Measurements from ENCODE around the gene ZNF181. TPM values are rescaled to one million over a fixed set of nuclear protein-coding genes. Genes with fewer than 3 reads are reported as not detected.

Gene ZNF181
- total RNA-seq, 1 donor from 2014 or later, result 12.9 TPM

DNA sequence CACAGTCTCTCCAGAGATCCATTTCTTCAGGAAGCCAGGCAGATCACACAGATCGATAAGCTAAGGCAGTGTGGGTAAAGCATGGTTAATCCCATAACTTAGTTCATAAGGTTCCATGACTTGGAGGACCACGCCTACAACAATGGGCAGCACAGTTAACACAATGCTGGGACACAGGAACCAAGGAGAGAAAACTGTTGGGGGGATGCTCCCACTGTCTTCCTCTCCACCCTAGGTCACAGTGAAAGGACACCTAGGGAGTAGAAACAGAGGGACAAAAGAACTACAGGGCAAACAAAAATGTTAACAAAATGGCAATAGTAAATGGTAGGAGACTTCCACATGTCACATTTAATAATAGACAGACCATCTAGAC lies 20.8 kb upstream of the ZNF181 start:
- H3K36me3 Mint-ChIP-seq (ENCODE audit: low read depth, unreplicated experiment), result peaks cover 6% of the 10 kb centered on the region
- H3K4me3 Mint-ChIP-seq (ENCODE audit: unreplicated experiment), result no peak overlapping the region
- no peak for DNase-seq (ENCODE audit: low spot score)
- H3K9me3 Mint-ChIP-seq (ENCODE audit: unreplicated experiment), result peaks cover 8% of the 10 kb centered on the region
- TF ChIP-seq, protein P1, sequence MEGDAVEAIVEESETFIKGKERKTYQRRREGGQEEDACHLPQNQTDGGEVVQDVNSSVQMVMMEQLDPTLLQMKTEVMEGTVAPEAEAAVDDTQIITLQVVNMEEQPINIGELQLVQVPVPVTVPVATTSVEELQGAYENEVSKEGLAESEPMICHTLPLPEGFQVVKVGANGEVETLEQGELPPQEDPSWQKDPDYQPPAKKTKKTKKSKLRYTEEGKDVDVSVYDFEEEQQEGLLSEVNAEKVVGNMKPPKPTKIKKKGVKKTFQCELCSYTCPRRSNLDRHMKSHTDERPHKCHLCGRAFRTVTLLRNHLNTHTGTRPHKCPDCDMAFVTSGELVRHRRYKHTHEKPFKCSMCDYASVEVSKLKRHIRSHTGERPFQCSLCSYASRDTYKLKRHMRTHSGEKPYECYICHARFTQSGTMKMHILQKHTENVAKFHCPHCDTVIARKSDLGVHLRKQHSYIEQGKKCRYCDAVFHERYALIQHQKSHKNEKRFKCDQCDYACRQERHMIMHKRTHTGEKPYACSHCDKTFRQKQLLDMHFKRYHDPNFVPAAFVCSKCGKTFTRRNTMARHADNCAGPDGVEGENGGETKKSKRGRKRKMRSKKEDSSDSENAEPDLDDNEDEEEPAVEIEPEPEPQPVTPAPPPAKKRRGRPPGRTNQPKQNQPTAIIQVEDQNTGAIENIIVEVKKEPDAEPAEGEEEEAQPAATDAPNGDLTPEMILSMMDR (IDR thresholded peaks at IDR 0.05; ENCODE audit: unreplicated experiment), result no peak
- H3K4me1 Mint-ChIP-seq (ENCODE audit: unreplicated experiment), result no peaks in the 10 kb centered on the region
- H3K27ac Mint-ChIP-seq (ENCODE audit: unreplicated experiment), result no peak overlapping the region
- peaks cover 2% of the 10 kb centered on the region for H3K27me3 Mint-ChIP-seq (ENCODE audit: unreplicated experiment)

DNA sequence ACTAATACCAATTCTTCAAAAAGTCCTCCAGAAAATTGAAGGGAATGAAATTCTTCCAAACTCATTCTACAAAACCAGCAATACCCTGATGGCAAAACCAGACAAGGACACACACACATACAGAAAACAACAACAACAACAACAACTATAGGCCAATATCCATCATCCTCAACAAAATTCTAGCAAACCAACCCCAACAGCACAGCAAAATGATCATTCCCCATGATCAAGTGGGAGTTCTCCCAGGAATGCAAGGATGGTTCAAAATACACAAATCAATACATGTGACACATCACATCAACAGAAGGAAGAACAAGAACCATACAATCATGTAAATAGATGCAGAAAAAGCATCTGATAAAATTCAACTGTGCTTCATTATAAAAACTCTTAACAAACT lies 18.7 kb upstream of the ZNF181 start:
- no peaks in the 10 kb centered on the region for H3K27me3 Mint-ChIP-seq (ENCODE audit: unreplicated experiment)
- no peak overlapping the region for H3K4me3 Mint-ChIP-seq (ENCODE audit: unreplicated experiment)
- no peak for DNase-seq (ENCODE audit: low spot score)
- H3K27ac Mint-ChIP-seq (ENCODE audit: unreplicated experiment), result no peak overlapping the region
- H3K9me3 Mint-ChIP-seq (ENCODE audit: unreplicated experiment), result peaks cover 8% of the 10 kb centered on the region
- TF ChIP-seq, protein P1 (IDR thresholded peaks at IDR 0.05; ENCODE audit: unreplicated experiment), result no peak
- peaks cover 6% of the 10 kb centered on the region for H3K36me3 Mint-ChIP-seq (ENCODE audit: low read depth, unreplicated experiment)
- H3K4me1 Mint-ChIP-seq (ENCODE audit: unreplicated experiment), result no peaks in the 10 kb centered on the region

DNA sequence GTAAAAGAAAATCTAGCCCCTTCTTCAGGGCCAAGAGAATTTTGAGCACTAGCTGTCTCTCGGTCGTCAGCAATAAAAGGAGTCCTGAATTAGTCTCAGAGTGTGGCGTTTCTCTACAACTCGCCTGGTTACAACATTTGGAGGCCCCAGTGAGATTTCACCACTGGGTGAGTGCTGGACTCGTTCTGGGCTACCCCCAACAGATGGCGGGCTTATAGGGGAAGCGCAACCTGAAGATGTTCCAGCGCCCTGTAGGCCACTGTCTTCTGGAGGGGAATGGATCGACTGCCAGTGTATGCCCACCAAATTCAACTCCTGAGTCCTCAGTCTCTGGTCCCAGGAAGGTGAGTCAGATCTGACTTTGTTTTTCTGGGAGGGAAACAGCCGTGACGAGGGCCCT lies 11.7 kb upstream of the ZNF181 start:
- peaks cover under 1% of the 10 kb centered on the region for H3K4me1 Mint-ChIP-seq (ENCODE audit: unreplicated experiment)
- H3K27ac Mint-ChIP-seq (ENCODE audit: unreplicated experiment), result no peak overlapping the region
- H3K4me3 Mint-ChIP-seq (ENCODE audit: unreplicated experiment), result no peak overlapping the region
- no peaks in the 10 kb centered on the region for H3K9me3 Mint-ChIP-seq (ENCODE audit: unreplicated experiment)
- H3K27me3 Mint-ChIP-seq (ENCODE audit: unreplicated experiment), result peaks cover 4% of the 10 kb centered on the region
- DNase-seq (ENCODE audit: low spot score), result no peak
- TF ChIP-seq, protein P1 (IDR thresholded peaks at IDR 0.05; ENCODE audit: unreplicated experiment), result no peak
- H3K36me3 Mint-ChIP-seq (ENCODE audit: low read depth, unreplicated experiment), result no peaks in the 10 kb centered on the region

DNA sequence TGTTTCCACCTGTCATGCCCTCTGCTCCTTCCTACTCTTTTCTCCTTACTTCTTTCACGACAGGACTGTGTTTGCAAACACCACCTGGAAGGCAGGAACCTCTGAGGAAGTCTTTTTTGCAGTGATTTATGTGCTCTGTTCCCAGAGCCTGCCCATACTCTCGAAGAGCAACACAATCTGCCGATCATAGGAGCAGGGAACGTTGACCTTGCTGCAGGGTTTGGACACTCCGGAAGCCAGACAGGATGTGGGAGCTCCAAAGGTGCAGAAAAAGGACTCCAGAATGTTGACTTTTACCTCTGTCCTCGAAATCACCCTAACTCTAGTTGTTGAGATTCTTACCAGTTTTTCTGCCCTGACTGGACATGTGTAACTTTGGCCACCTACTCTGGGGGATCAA lies 8.6 kb upstream of the ZNF181 start:
- H3K9me3 Mint-ChIP-seq (ENCODE audit: unreplicated experiment), result no peaks in the 10 kb centered on the region
- no peaks in the 10 kb centered on the region for H3K36me3 Mint-ChIP-seq (ENCODE audit: low read depth, unreplicated experiment)
- H3K4me1 Mint-ChIP-seq (ENCODE audit: unreplicated experiment), result peaks cover 7% of the 10 kb centered on the region
- TF ChIP-seq, protein P1 (IDR thresholded peaks at IDR 0.05; ENCODE audit: unreplicated experiment), result no peak
- DNase-seq (ENCODE audit: low spot score), result no peak
- H3K27me3 Mint-ChIP-seq (ENCODE audit: unreplicated experiment), result peaks cover 8% of the 10 kb centered on the region
- no peak overlapping the region for H3K4me3 Mint-ChIP-seq (ENCODE audit: unreplicated experiment)
- no peak overlapping the region for H3K27ac Mint-ChIP-seq (ENCODE audit: unreplicated experiment)

DNA sequence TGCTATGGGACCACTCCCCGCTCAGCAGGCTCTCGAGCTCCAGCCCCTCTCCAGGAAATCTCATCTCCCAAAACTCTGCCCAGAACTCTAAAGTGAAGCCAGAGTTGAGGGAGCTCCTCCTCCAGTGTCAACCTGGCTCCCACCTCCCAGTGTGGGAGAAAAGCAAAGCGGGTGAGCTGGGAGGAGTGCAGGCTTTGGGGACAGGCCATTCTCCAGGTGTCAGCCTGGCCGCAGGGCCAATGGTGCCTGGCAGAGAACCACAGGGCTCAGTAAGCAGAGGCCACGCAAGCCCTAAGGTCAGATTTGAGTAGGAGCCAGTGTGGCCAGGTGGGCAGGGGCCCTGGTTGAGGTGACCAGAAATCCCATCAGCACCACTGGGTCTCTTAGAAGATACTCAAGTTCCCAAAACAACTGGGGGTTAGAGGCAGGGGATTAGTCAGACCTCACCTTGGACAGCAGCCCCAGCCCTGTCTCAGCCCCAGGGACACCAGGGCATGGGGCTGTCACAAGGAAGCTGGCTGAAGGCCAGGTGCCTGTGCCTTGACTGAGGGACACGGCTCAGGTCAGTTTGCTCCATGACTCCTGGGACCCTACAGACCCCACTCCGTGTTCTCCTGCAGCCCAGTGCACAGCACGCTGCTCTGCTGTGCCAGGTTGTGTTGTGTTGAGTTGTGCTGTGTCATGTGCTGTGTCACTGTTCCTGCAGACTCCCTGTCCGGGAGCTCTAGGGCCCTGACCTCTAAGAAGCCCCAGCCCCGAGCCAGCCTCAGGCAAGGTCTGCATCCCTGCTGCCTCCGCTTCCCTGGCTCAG lies 2.8 kb upstream of the ZNF181 start:
- no peak overlapping the region for H3K27ac Mint-ChIP-seq (ENCODE audit: unreplicated experiment)
- TF ChIP-seq, protein P1 (IDR thresholded peaks at IDR 0.05; ENCODE audit: unreplicated experiment), result no peak
- H3K4me3 Mint-ChIP-seq (ENCODE audit: unreplicated experiment), result no peak overlapping the region
- H3K27me3 Mint-ChIP-seq (ENCODE audit: unreplicated experiment), result peaks cover 4% of the 10 kb centered on the region
- H3K9me3 Mint-ChIP-seq (ENCODE audit: unreplicated experiment), result no peaks in the 10 kb centered on the region
- H3K36me3 Mint-ChIP-seq (ENCODE audit: low read depth, unreplicated experiment), result peaks cover 3% of the 10 kb centered on the region
- no peak for DNase-seq (ENCODE audit: low spot score)
- H3K4me1 Mint-ChIP-seq (ENCODE audit: unreplicated experiment), result peaks cover 24% of the 10 kb centered on the region

All from endothelial cell (in vitro differentiated cells).